Sciatic nerve (tissue), 2 donors: ENCODE data around the gene TMEM170A. TPM values are rescaled to one million over a fixed set of nuclear protein-coding genes. Genes with fewer than 3 reads are reported as not detected.
"Not testable (repeated sequence)": the region's sequence is repeated elsewhere in the genome, so short reads cannot be mapped to it uniquely, and the experiment has no call there.

Experiments used
- ATAC-seq: fragments of 200-7000 bp; cut with Tn5 transposase; one replicate; pipeline ENCODE4 v1.9.1; 2020; ENCODE audit warnings: mild to moderate bottlenecking, moderate library complexity
- DNase-seq: peaks from one replicate; pipeline ENCODE4 v3.0.0-alpha.2; 2020; ENCODE audit warnings: low spot score
- intact Hi-C: fragments of 100-400 bp; cut with DNase I; formaldehyde crosslinking; loops from one replicate; pipeline ENCODE4 v1.14.2; 2022
- total RNA-seq: library from RNA; stranded (reverse); fragmentation: NEBNext Ultra II Directional; extraction: Animal tissue kit (Norgen Biotek cat#: 25700); gene quantifications from one replicate; pipeline ENCODE4 v1.2.1, GENCODE V29; 2021
- donor health status: DM: no; HTN: no; CAD: no.
- donor health status: DM: no; HTN: no; CAD: no.

TMEM170A gene
- total RNA-seq, 1 donor from 2014 or later = 29.8 TPM

GRCh38 chr16:75458439-75458838, 6.0 kb downstream of the TMEM170A start:
- DNase-seq (no peak), ATAC-seq (no peak)
- intact Hi-C loops = no loop called here

- ATAC-seq = no peak
- intact Hi-C loops = no loop called here
- DNase-seq = no peak
Observed at GRCh38 chr16:75458029-75458428, 6.5 kb downstream of the TMEM170A start.

- DNase-seq (no peak), ATAC-seq (no peak)
- intact Hi-C loops = no loop called here
Observed at GRCh38 chr16:75457485-75458021, 6.9 kb downstream of the TMEM170A start.

- no peak for ATAC-seq
- intact Hi-C loops = no loop called here
- DNase-seq = no peak
Observed at GRCh38 chr16:75456971-75457370, 7.5 kb downstream of the TMEM170A start.

- intact Hi-C loops, ATAC-seq, DNase-seq: not testable (repeated sequence)
Observed at GRCh38 chr16:75456486-75456885, 8.0 kb downstream of the TMEM170A start.

- ATAC-seq = no peak
- no peak for DNase-seq
- intact Hi-C loops = no loop called here
Observed at GRCh38 chr16:75455677-75456076, 8.8 kb downstream of the TMEM170A start.

- ATAC-seq = no peak
- intact Hi-C loops = no loop called here
- no peak for DNase-seq
Observed at GRCh38 chr16:75452464-75453190, 11.9 kb downstream of the TMEM170A start.

- DNase-seq (no peak), ATAC-seq (no peak)
- intact Hi-C loops = no loop called here
Observed at GRCh38 chr16:75446416-75446815, 18.1 kb downstream of the TMEM170A start.

- no peak for DNase-seq
- ATAC-seq = no peak
- intact Hi-C loops = no loop called here
Observed at GRCh38 chr16:75445298-75445697, 19.2 kb downstream of the TMEM170A start.

GRCh38 chr16:75443298-75443697, 21.2 kb downstream of the TMEM170A start:
- no peak for DNase-seq
- no peak for ATAC-seq
- intact Hi-C loops = no loop called here

GRCh38 chr16:75433732-75434413, 30.6 kb downstream of the TMEM170A start:
- ATAC-seq = peak; percentile 84
- DNase-seq = peak; percentile 74
- intact Hi-C loops = no loop called here

- peak; percentile 98 for DNase-seq
- intact Hi-C loops = no loop called here
- peak; percentile 99 for ATAC-seq
Observed at GRCh38 chr16:75432828-75433731, 31.4 kb downstream of the TMEM170A start, which contains the start of gene CFDP1. CFDP1 (minus strand) TSS chr16:75433503; CDS start chr16:75433352, 151 bp downstream.

GRCh38 chr16:75429621-75430403, 34.7 kb downstream of the TMEM170A start:
- ATAC-seq (no peak), DNase-seq (no peak)
- intact Hi-C loops = no loop called here

- ATAC-seq = not testable (repeated sequence)
Observed at GRCh38 chr16:75426524-75426923, 38.0 kb downstream of the TMEM170A start.

GRCh38 chr16:75424105-75424762, 40.3 kb downstream of the TMEM170A start:
- not testable (repeated sequence) for DNase-seq, ATAC-seq

More at GRCh38 chr16:75426524-75426923, 38.0 kb downstream of the TMEM170A start:
- DNase-seq, intact Hi-C loops: not testable (repeated sequence)

GRCh38 chr16:75423723-75424104, 40.8 kb downstream of the TMEM170A start:
- ATAC-seq (no peak), DNase-seq (no peak)
- intact Hi-C loops = no loop called here

More at GRCh38 chr16:75424105-75424762, 40.3 kb downstream of the TMEM170A start:
- intact Hi-C loops = not testable (repeated sequence)

- DNase-seq = no peak
- intact Hi-C loops = no loop called here
- no peak for ATAC-seq
Observed at GRCh38 chr16:75421820-75422126, 42.7 kb downstream of the TMEM170A start.
